AG04450 (cell line): Measurements from ENCODE around the gene HACD4. TPM values are rescaled to one million over a fixed set of nuclear protein-coding genes. Genes with fewer than 3 reads are reported as not detected.
"Not testable (repeated sequence)": the region's sequence is repeated elsewhere in the genome, so short reads cannot be mapped to it uniquely, and the experiment has no call there.

Source experiments
- CTCF ChIA-PET: fragments of 300-600, 350-600 bp; formaldehyde crosslinking; extraction: SDS; loops from one replicate; lab custom pipeline; 2022; ENCODE audit warnings: antibody characterized with exemption, inconsistent platforms; lab: Charles Lee
- POLR2A ChIA-PET: fragments of 350-600 bp; formaldehyde crosslinking; extraction: SDS; loops from one replicate; lab custom pipeline; 2021; ENCODE audit warnings: antibody characterized with exemption, inconsistent platforms; lab: Yijun Ruan, JAX
- DNase-seq: peaks from one replicate; pipeline ENCODE4 v3.0.0-alpha.2; 2011; ENCODE audit warnings: low read depth, low spot score
- H3K27ac ChIP-seq: one replicate; pipeline ENCODE4 v1.5.1; 2012; ENCODE audit warnings: low read depth, low read length, control low read depth
- H3K27me3 ChIP-seq: one replicate; pipeline ENCODE4 v1.6.0; 2012; ENCODE audit warnings: low read length; ENCODE audit not compliant: control insufficient read depth, insufficient read depth
- H3K4me3 ChIP-seq: 2 replicates; pipeline ENCODE4 v1.5.1; 2011; ENCODE audit warnings: mild to moderate bottlenecking, low read depth, low read length, control low read depth
- H3K9me3 ChIP-seq: 2 replicates; pipeline ENCODE4 v1.5.1; 2012; ENCODE audit warnings: low read length; ENCODE audit not compliant: control insufficient read depth, insufficient read depth
- CTCF ChIP-seq: IDR thresholded peaks from 2 replicates; pipeline ENCODE4 v1.5.1; 2011; ENCODE audit warnings: low read depth, low read length, control low read depth, inconsistent platforms
- polyA plus RNA-seq: library from polyadenylated mRNA; depleted of rRNA; stranded (reverse); fragments of >200 nt; gene quantifications from 2 replicates; pipeline ENCODE4 v1.2.3, GENCODE V29; 2011

HACD4 gene
- polyA plus RNA-seq, 1 experiment = 12.1 TPM

GRCh38 chr9:20980832-20981455 lies 50.5 kb downstream of the HACD4 start:
- Histone ChIP-seq H3K27me3 (no peaks in the 10 kb centered on the region), H3K27ac (peak overlapping the region; percentile 89), H3K4me3 (peak overlapping the region; percentile 0), H3K9me3 (no peaks in the 10 kb centered on the region)
- DNase-seq = peak; percentile 79
- ChIA-PET CTCF (interaction anchor here (0.9 kb wide), 1 partner anchor 40 kb away, joined by 3 read pairs; no protein-coding TSS in a partner anchor), POLR2A (interaction anchor here (0.7 to 2.0 kb wide), 8 partner anchors 36 to 982 kb away, joined by 3 to 6 read pairs (median 3); partner anchors contain the start of gene MLLT3)
- no peak for TF ChIP-seq CTCF

- Histone ChIP-seq H3K27me3 (no peaks in the 10 kb centered on the region), H3K4me3 (no peak overlapping the region), H3K27ac (no peak overlapping the region), H3K9me3 (no peaks in the 10 kb centered on the region)
- TF ChIP-seq CTCF = no peak
- ChIA-PET POLR2A (no interaction called here), CTCF (interaction anchor here (1.8 kb wide), 1 partner anchor 133 kb away, joined by 7 read pairs; no protein-coding TSS in a partner anchor)
- DNase-seq = no peak
Measured at GRCh38 chr9:20978249-20978648, 53.2 kb downstream of the HACD4 start.

GRCh38 chr9:20974191-20974938 lies 57.1 kb downstream of the HACD4 start:
- H3K9me3 ChIP-seq, CTCF ChIA-PET, H3K27me3 ChIP-seq, H3K4me3 ChIP-seq, POLR2A ChIA-PET, H3K27ac ChIP-seq, DNase-seq: not testable (repeated sequence)

- not testable (repeated sequence) for H3K4me3 ChIP-seq
Measured at GRCh38 chr9:20973246-20973947, 58.0 kb downstream of the HACD4 start.

GRCh38 chr9:20972684-20973083 lies 58.8 kb downstream of the HACD4 start:
- no peak overlapping the region for H3K4me3 ChIP-seq
- ChIA-PET POLR2A (no interaction called here), CTCF (no interaction called here)
- H3K27ac ChIP-seq = no peak overlapping the region
- no peaks in the 10 kb centered on the region for H3K27me3 ChIP-seq
- no peak for DNase-seq
- TF ChIP-seq CTCF = no peak
- no peaks in the 10 kb centered on the region for H3K9me3 ChIP-seq

More at GRCh38 chr9:20973246-20973947, 58.0 kb downstream of the HACD4 start:
- H3K9me3 ChIP-seq, H3K27ac ChIP-seq, CTCF ChIA-PET, POLR2A ChIA-PET, H3K27me3 ChIP-seq, DNase-seq: not testable (repeated sequence)
